ENCODE data around the gene ALDH2. TPM values are rescaled to one million over a fixed set of nuclear protein-coding genes. Genes with fewer than 3 reads are reported as not detected.

ALDH2 gene
- polyA plus RNA-seq, 1 donor (not counting 4 experiments of a cell fraction or from before 2014, with no cell fraction given): 33.8 TPM

DNA sequence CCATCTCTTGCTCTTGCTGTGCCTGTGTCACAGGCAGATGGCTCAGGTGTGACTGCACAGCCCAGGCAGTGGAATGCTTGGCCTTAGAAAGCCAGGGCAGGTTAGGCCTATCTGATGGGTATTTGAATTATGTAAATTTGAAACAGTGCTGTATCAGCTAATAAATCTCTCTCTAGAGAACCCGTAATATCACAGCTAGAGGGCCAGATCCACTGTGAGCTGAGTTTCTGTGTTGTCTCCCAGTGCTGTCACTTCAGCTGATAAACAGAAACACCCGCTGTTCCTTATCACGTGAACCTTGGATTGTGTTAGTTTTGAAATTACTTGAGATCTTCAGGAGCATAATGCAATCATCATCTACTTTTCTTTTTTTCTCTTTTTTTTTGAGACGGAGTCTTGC, 21.5 kb upstream of the ALDH2 start:
- no peaks in the 10 kb centered on the region for H3K4me1 ChIP-seq (ENCODE audit: control insufficient read depth, extremely low read depth, insufficient read depth, low read length)
- TF ChIP-seq, protein P1, sequence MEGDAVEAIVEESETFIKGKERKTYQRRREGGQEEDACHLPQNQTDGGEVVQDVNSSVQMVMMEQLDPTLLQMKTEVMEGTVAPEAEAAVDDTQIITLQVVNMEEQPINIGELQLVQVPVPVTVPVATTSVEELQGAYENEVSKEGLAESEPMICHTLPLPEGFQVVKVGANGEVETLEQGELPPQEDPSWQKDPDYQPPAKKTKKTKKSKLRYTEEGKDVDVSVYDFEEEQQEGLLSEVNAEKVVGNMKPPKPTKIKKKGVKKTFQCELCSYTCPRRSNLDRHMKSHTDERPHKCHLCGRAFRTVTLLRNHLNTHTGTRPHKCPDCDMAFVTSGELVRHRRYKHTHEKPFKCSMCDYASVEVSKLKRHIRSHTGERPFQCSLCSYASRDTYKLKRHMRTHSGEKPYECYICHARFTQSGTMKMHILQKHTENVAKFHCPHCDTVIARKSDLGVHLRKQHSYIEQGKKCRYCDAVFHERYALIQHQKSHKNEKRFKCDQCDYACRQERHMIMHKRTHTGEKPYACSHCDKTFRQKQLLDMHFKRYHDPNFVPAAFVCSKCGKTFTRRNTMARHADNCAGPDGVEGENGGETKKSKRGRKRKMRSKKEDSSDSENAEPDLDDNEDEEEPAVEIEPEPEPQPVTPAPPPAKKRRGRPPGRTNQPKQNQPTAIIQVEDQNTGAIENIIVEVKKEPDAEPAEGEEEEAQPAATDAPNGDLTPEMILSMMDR (optimal IDR thresholded peaks at IDR 0.05 in 1 of 3, IDR thresholded peaks at IDR 0.05 in 1 of 3, conservative IDR thresholded peaks at IDR 0.05 in 1 of 3; ENCODE audit: extremely low read depth in 1 of 3, insufficient read depth in 2 of 3, low read length in 3 of 3): no peak
- no peak for TF ChIP-seq EZH2 (IDR thresholded peaks at IDR 0.05; ENCODE audit: low read length)
- no peaks in the 10 kb centered on the region for H3K9me3 ChIP-seq (ENCODE audit: control insufficient read depth, low read depth, low read length)
- peaks cover 14 to 15% of the 10 kb centered on the region in 2 experiments for H3K36me3 ChIP-seq (ENCODE audit: control insufficient read depth in 2 of 2, extremely low read depth in 1 of 2, insufficient read depth in 2 of 2, low read length in 2 of 2)
- no peak overlapping the region for H3K4me2 ChIP-seq (ENCODE audit: control insufficient read depth, extremely low read depth, insufficient read depth, low read depth, low read length)
- no peaks in the 10 kb centered on the region for H3K9me1 ChIP-seq (ENCODE audit: control insufficient read depth, extremely low read depth, insufficient read depth, low read length)
- no peak overlapping the region for H3K27ac ChIP-seq (ENCODE audit: control insufficient read depth, insufficient read depth, low read length)
- dilution Hi-C loops (cut with MboI; ENCODE audit: extremely low pct_ligation_motif_present, low sequenced_read_pairs): no loop called here
- FAIRE-seq (no peak), DNase-seq (ENCODE audit: low read depth, low spot score) (no peak)
- no peak overlapping the region for H2AFZ ChIP-seq (ENCODE audit: control insufficient read depth, low read length)
- no peaks in the 10 kb centered on the region for H3K27me3 ChIP-seq (ENCODE audit: control insufficient read depth, extremely low read depth, insufficient read depth, low read length)
- no peak overlapping the region for H3K4me3 ChIP-seq (ENCODE audit: control insufficient read depth in 2 of 3, extremely low read depth in 1 of 3, insufficient read depth in 2 of 3, low read depth in 1 of 3, low read length in 3 of 3)
- no peaks in the 10 kb centered on the region for H4K20me1 ChIP-seq (ENCODE audit: control insufficient read depth, extremely low read depth, insufficient read depth, low read length)
- H3K9ac ChIP-seq (ENCODE audit: control insufficient read depth, extremely low read depth, insufficient read depth, low read length): no peak overlapping the region
- no peaks in the 10 kb centered on the region for H3K79me2 ChIP-seq (ENCODE audit: control insufficient read depth, insufficient read depth, low read length)

DNA sequence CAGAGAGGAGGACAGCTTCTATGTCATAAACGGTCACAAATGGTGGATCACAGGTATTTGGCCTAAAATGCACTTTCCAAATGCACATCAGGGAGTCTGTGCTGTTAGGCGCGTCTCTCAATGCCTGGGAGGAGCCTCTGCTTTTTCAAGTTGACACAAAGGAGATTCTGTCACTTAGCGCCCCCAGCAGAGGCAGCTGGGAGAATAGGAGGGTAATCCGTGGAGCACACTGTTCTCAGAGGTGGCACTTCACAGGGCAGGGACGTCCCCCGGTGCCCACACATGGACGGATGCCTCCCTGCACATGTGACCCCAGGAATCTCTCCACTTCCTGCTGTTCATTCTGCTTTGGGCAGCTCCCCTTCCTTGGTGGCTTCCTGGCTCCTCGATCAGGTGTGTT, 19.4 kb upstream of the ALDH2 start:
- no peak overlapping the region for H3K4me2 ChIP-seq (ENCODE audit: control insufficient read depth, extremely low read depth, insufficient read depth, low read depth, low read length)
- H3K9ac ChIP-seq (ENCODE audit: control insufficient read depth, extremely low read depth, insufficient read depth, low read length): no peak overlapping the region
- no peak for DNase-seq (ENCODE audit: low read depth, low spot score)
- no peak overlapping the region for H2AFZ ChIP-seq (ENCODE audit: control insufficient read depth, low read length)
- TF ChIP-seq EZH2 (IDR thresholded peaks at IDR 0.05; ENCODE audit: low read length): no peak
- TF ChIP-seq, protein P1 (optimal IDR thresholded peaks at IDR 0.05 in 1 of 3, IDR thresholded peaks at IDR 0.05 in 1 of 3, conservative IDR thresholded peaks at IDR 0.05 in 1 of 3; ENCODE audit: extremely low read depth in 1 of 3, insufficient read depth in 2 of 3, low read length in 3 of 3): no peak
- H3K27me3 ChIP-seq (ENCODE audit: control insufficient read depth, extremely low read depth, insufficient read depth, low read length): no peaks in the 10 kb centered on the region
- H3K4me1 ChIP-seq (ENCODE audit: control insufficient read depth, extremely low read depth, insufficient read depth, low read length): no peaks in the 10 kb centered on the region
- no peak for FAIRE-seq
- no peaks in the 10 kb centered on the region for H3K9me3 ChIP-seq (ENCODE audit: control insufficient read depth, low read depth, low read length)
- H4K20me1 ChIP-seq (ENCODE audit: control insufficient read depth, extremely low read depth, insufficient read depth, low read length): no peaks in the 10 kb centered on the region
- peaks cover 14 to 15% of the 10 kb centered on the region in 2 experiments for H3K36me3 ChIP-seq (ENCODE audit: control insufficient read depth in 2 of 2, extremely low read depth in 1 of 2, insufficient read depth in 2 of 2, low read length in 2 of 2)
- no peak overlapping the region for H3K27ac ChIP-seq (ENCODE audit: control insufficient read depth, insufficient read depth, low read length)
- no peak overlapping the region for H3K4me3 ChIP-seq (ENCODE audit: control insufficient read depth in 2 of 3, extremely low read depth in 1 of 3, insufficient read depth in 2 of 3, low read depth in 1 of 3, low read length in 3 of 3)
- no peaks in the 10 kb centered on the region for H3K79me2 ChIP-seq (ENCODE audit: control insufficient read depth, insufficient read depth, low read length)
- dilution Hi-C loops (cut with MboI; ENCODE audit: extremely low pct_ligation_motif_present, low sequenced_read_pairs): no loop called here
- no peaks in the 10 kb centered on the region for H3K9me1 ChIP-seq (ENCODE audit: control insufficient read depth, extremely low read depth, insufficient read depth, low read length)

All from keratinocyte (primary cell).